Measurements from ENCODE around the gene C1orf115. TPM values are rescaled to one million over a fixed set of nuclear protein-coding genes. Genes with fewer than 3 reads are reported as not detected.

Gene C1orf115
- total RNA-seq, 1 donor from 2014 or later, result 3.5 TPM

- Mint-ChIP-seq H3K36me3 (ENCODE audit: low read depth) (peaks cover 6% of the 10 kb centered on the region), H3K27me3 (ENCODE audit: low read depth) (peaks cover 5% of the 10 kb centered on the region), H3K27ac (ENCODE audit: unreplicated experiment) (no peak overlapping the region), H3K4me3 (ENCODE audit: unreplicated experiment) (no peak overlapping the region), H3K4me1 (ENCODE audit: low read depth) (no peaks in the 10 kb centered on the region), H3K9me3 (ENCODE audit: low read depth) (peaks cover 22% of the 10 kb centered on the region)
- DNase-seq (ENCODE audit: low spot score), result no peak
- no peak for TF ChIP-seq CTCF (IDR thresholded peaks at IDR 0.05)
These were observed 23.8 kb upstream of the C1orf115 start for GRCh38 chr1:220666349-220666748.

GRCh38 chr1:220669005-220669404, 21.2 kb upstream of the C1orf115 start:
- Mint-ChIP-seq H3K4me1 (ENCODE audit: low read depth) (no peaks in the 10 kb centered on the region), H3K4me3 (ENCODE audit: unreplicated experiment) (no peak overlapping the region), H3K27ac (ENCODE audit: unreplicated experiment) (no peak overlapping the region), H3K27me3 (ENCODE audit: low read depth) (peaks cover 7% of the 10 kb centered on the region), H3K9me3 (ENCODE audit: low read depth) (peaks cover 22% of the 10 kb centered on the region), H3K36me3 (ENCODE audit: low read depth) (peaks cover 6% of the 10 kb centered on the region)
- no peak for DNase-seq (ENCODE audit: low spot score)
- no peak for TF ChIP-seq CTCF (IDR thresholded peaks at IDR 0.05)

- no peak for TF ChIP-seq CTCF (IDR thresholded peaks at IDR 0.05)
- H3K4me1 Mint-ChIP-seq (ENCODE audit: low read depth), result no peaks in the 10 kb centered on the region
- H3K4me3 Mint-ChIP-seq (ENCODE audit: unreplicated experiment), result no peak overlapping the region
- DNase-seq (ENCODE audit: low spot score), result no peak
- peaks cover 10% of the 10 kb centered on the region for H3K27me3 Mint-ChIP-seq (ENCODE audit: low read depth)
- H3K27ac Mint-ChIP-seq (ENCODE audit: unreplicated experiment), result no peak overlapping the region
- H3K36me3 Mint-ChIP-seq (ENCODE audit: low read depth), result peaks cover 6% of the 10 kb centered on the region
- peaks cover 22% of the 10 kb centered on the region for H3K9me3 Mint-ChIP-seq (ENCODE audit: low read depth)
These were observed 19.8 kb upstream of the C1orf115 start for GRCh38 chr1:220670365-220670764.

GRCh38 chr1:220673921-220674320, 16.2 kb upstream of the C1orf115 start:
- Mint-ChIP-seq H3K4me1 (ENCODE audit: low read depth) (no peaks in the 10 kb centered on the region), H3K27me3 (ENCODE audit: low read depth) (peaks cover 6% of the 10 kb centered on the region), H3K27ac (ENCODE audit: unreplicated experiment) (no peak overlapping the region), H3K4me3 (ENCODE audit: unreplicated experiment) (no peak overlapping the region), H3K36me3 (ENCODE audit: low read depth) (peaks cover 4% of the 10 kb centered on the region), H3K9me3 (ENCODE audit: low read depth) (peaks cover 12% of the 10 kb centered on the region)
- no peak for DNase-seq (ENCODE audit: low spot score)
- TF ChIP-seq CTCF (IDR thresholded peaks at IDR 0.05), result no peak

- H3K4me3 Mint-ChIP-seq (ENCODE audit: unreplicated experiment), result no peak overlapping the region
These were observed 12.9 kb upstream of the C1orf115 start for GRCh38 chr1:220677251-220677650.

More at GRCh38 chr1:220677251-220677650, 12.9 kb upstream of the C1orf115 start:
- Mint-ChIP-seq H3K4me1 (ENCODE audit: low read depth) (no peaks in the 10 kb centered on the region), H3K27ac (ENCODE audit: unreplicated experiment) (no peak overlapping the region), H3K27me3 (ENCODE audit: low read depth) (peaks cover 6% of the 10 kb centered on the region), H3K9me3 (ENCODE audit: low read depth) (no peaks in the 10 kb centered on the region), H3K36me3 (ENCODE audit: low read depth) (no peaks in the 10 kb centered on the region)
- TF ChIP-seq CTCF (IDR thresholded peaks at IDR 0.05), result no peak
- no peak for DNase-seq (ENCODE audit: low spot score)

Measured in chondrocyte (in vitro differentiated cells).